Gastrocnemius medialis (tissue), 4 donors: ENCODE measurements around the gene MYO16. TPM values are rescaled to one million over a fixed set of nuclear protein-coding genes. Genes with fewer than 3 reads are reported as not detected.
"Not testable (repeated sequence)": the region's sequence is repeated elsewhere in the genome, so short reads cannot be mapped to it uniquely, and the experiment has no call there.

ENCODE experiments used
- ATAC-seq, 2 donors: fragments of 150-250 bp; one replicate each; pipeline ENCODE4 v1.9.1; 2016
- DNase-seq, 2 donors: peaks; one replicate each; pipeline ENCODE4 v3.0.0-alpha.2; 2019
- H3K27ac ChIP-seq, 4 donors: fragments of 200-600 bp; sonication (generic); 1 replicate in 1 of 4; 2 replicates in 3 of 4; pipeline ENCODE4 v1.5.1; 2016 to 2018; ENCODE audit warnings: mild to moderate bottlenecking in 2 of 4, moderate library complexity in 1 of 4
- H3K27me3 ChIP-seq, 3 donors: fragments of 200-600 bp; sonication (generic) in 2 of 3; 1 replicate in 1 of 3; 2 replicates in 2 of 3; pipeline versions ENCODE4 v1.5.1 to v1.6.0; 2016 to 2019; ENCODE audit warnings: mild to moderate bottlenecking in 1 of 3, moderate library complexity in 1 of 3
- H3K36me3 ChIP-seq, 2 donors: fragments of 200-600 bp; sonication (generic) in 1 of 2; one replicate each; pipeline ENCODE4 v1.5.1; 2017 to 2018
- H3K4me1 ChIP-seq, 2 donors: fragments of 200-600 bp; sonication (generic) in 1 of 2; one replicate each; pipeline ENCODE4 v1.5.1; 2016 to 2017; ENCODE audit warnings: mild to moderate bottlenecking in 2 of 2
- H3K4me3 ChIP-seq, 4 donors: fragments of 200-600 bp; sonication (generic) in 3 of 4; 1 replicate in 1 of 4; 2 replicates in 3 of 4; pipeline ENCODE4 v1.5.1; 2016 to 2019; ENCODE audit warnings: mild to moderate bottlenecking in 2 of 4
- H3K9me3 ChIP-seq, 3 donors: fragments of 200-600 bp; sonication (generic) in 2 of 3; 1 replicate in 1 of 3; 2 replicates in 2 of 3; pipeline ENCODE4 v1.5.1; 2016 to 2019
- CTCF ChIP-seq, 5 experiments: fragments of 450-650 bp in 3 of 5; fragments of 200-600 bp in 2 of 5; sonication (generic) in 2 of 5; IDR thresholded peaks in 4 of 5; conservative IDR thresholded peaks in 1 of 5; 1 replicate in 4 of 5; 2 replicates in 1 of 5; pipeline ENCODE4 v1.5.1; 2016 to 2019; ENCODE audit warnings: antibody characterized with exemption in 5 of 5, mild to moderate bottlenecking in 3 of 5, moderate library complexity in 3 of 5
- POLR2A ChIP-seq, 2 donors: fragments of 450-650 bp; IDR thresholded peaks; one replicate each; pipeline ENCODE4 v1.6.1; 2017; ENCODE audit warnings: antibody characterized with exemption in 2 of 2, mild to moderate bottlenecking in 2 of 2, moderate library complexity in 2 of 2
- in situ Hi-C, 4 donors: fragments of 200-750 bp; cut with MboI; loops; one replicate each; pipeline versions ENCODE4 v1.15.0 to v1.8.0; 2017; ENCODE audit warnings: low sequenced_read_pairs in 4 of 4
- intact Hi-C: fragments of 100-400 bp; cut with DNase I; formaldehyde crosslinking; loops from one replicate; pipeline ENCODE4 v1.15.1; 2023; ENCODE audit warnings: low total_unique reads
- total RNA-seq, 4 donors: library from RNA; depleted of rRNA; stranded (reverse); fragments of >200 nt; gene quantifications; one replicate each; pipeline versions ENCODE4 v1.1.0 to v1.2.3, GENCODE V29; 2016

The MYO16 gene
- total RNA-seq, 4 donors from 2014 or later = 0.02 TPM; not detected in 3

GRCh38 chr13:109214393-109214792 lies 585.0 kb downstream of the MYO16 start:
- Histone ChIP-seq H3K4me1 (no peaks in the 10 kb centered on the region), H3K27ac (no peak overlapping the region), H3K9me3 (no peaks in the 10 kb centered on the region), H3K4me3 (no peak overlapping the region), H3K27me3 (no peaks in the 10 kb centered on the region), H3K36me3 (no peaks in the 10 kb centered on the region)
- no peak for ATAC-seq
- TF ChIP-seq CTCF (IDR thresholded peaks at IDR 0.05 in 4 of 5, conservative IDR thresholded peaks at IDR 0.05 in 1 of 5) (no peak), POLR2A (IDR thresholded peaks at IDR 0.05) (no peak)
- DNase-seq = no peak
- in situ Hi-C loops = no loop called here
- intact Hi-C loops = no loop called here

- Histone ChIP-seq H3K27me3 (no peaks in the 10 kb centered on the region), H3K27ac (no peak overlapping the region), H3K9me3 (no peaks in the 10 kb centered on the region), H3K4me3 (no peak overlapping the region), H3K36me3 (no peaks in the 10 kb centered on the region), H3K4me1 (no peaks in the 10 kb centered on the region)
- intact Hi-C loops = no loop called here
- in situ Hi-C loops = no loop called here
- ATAC-seq (no peak), DNase-seq (no peak)
- TF ChIP-seq CTCF (IDR thresholded peaks at IDR 0.05 in 4 of 5, conservative IDR thresholded peaks at IDR 0.05 in 1 of 5) (no peak), POLR2A (IDR thresholded peaks at IDR 0.05) (no peak)
Observed at GRCh38 chr13:109215377-109215776, 586.0 kb downstream of the MYO16 start.

- H3K36me3 ChIP-seq, ATAC-seq, DNase-seq, H3K27me3 ChIP-seq, H3K4me1 ChIP-seq, in situ Hi-C loops, intact Hi-C loops, H3K9me3 ChIP-seq, H3K27ac ChIP-seq, H3K4me3 ChIP-seq: not testable (repeated sequence)
Observed at GRCh38 chr13:109217510-109217909, 588.1 kb downstream of the MYO16 start.

GRCh38 chr13:109220631-109221030 lies 591.2 kb downstream of the MYO16 start:
- TF ChIP-seq CTCF (IDR thresholded peaks at IDR 0.05 in 4 of 5, conservative IDR thresholded peaks at IDR 0.05 in 1 of 5) = no peak
- TF ChIP-seq POLR2A (IDR thresholded peaks at IDR 0.05) = no peak
- Histone ChIP-seq H3K36me3 (no peaks in the 10 kb centered on the region), H3K27me3 (no peaks in the 10 kb centered on the region), H3K4me3 (no peak overlapping the region), H3K27ac (no peak overlapping the region), H3K9me3 (no peaks in the 10 kb centered on the region), H3K4me1 (no peaks in the 10 kb centered on the region)
- ATAC-seq (no peak), DNase-seq (no peak)
- intact Hi-C loops = no loop called here
- in situ Hi-C loops = no loop called here

- no peaks in the 10 kb centered on the region for H3K9me3 ChIP-seq
- H3K27me3 ChIP-seq = no peaks in the 10 kb centered on the region
- ATAC-seq = no peak
- intact Hi-C loops (no loop called here), in situ Hi-C loops (no loop called here)
- no peak overlapping the region for H3K27ac ChIP-seq
- H3K4me3 ChIP-seq = no peak overlapping the region
- no peaks in the 10 kb centered on the region for H3K4me1 ChIP-seq
- no peaks in the 10 kb centered on the region for H3K36me3 ChIP-seq
- TF ChIP-seq CTCF (IDR thresholded peaks at IDR 0.05 in 4 of 5, conservative IDR thresholded peaks at IDR 0.05 in 1 of 5) = no peak
- no peak for TF ChIP-seq POLR2A (IDR thresholded peaks at IDR 0.05)
- DNase-seq = no peak
Observed at GRCh38 chr13:109224033-109224432, 594.6 kb downstream of the MYO16 start.
